ENCODE data around the gene PPP6C.

The PPP6C gene

DNA sequence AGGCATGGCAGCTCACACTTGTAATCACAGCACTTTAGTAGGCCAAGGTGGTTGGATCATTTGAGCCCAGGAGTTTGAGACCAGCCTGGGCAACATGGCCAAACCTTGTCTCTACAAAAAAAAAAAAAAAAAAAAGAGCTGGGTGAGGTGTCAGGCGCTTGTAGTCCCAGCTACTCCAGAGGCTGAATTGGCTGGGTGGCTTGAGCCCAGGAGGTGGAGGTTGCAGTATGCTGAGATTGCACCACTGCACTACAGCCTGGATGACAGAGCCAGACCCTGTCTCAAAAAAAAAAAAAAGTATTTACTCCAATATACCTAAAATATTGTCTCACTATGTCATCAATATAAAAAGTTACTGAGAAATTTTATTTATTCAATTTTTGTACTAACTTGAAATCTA lies 49.0 kb downstream of the PPP6C start:
- H3K79me2 ChIP-seq (ENCODE audit: insufficient read depth, low read length): peaks cover 3% of the 10 kb centered on the region
- peaks cover 30% of the 10 kb centered on the region; the same call in 1 of the 2 replicates for H3K36me3 ChIP-seq (ENCODE audit: insufficient read depth, low read length)
- no peaks in the 10 kb centered on the region for H3K9me3 ChIP-seq (ENCODE audit: low read length)
- no peaks in the 10 kb centered on the region for H3K9me2 ChIP-seq (ENCODE audit: low read depth, low read length)
- H3K4me1 ChIP-seq (ENCODE audit: insufficient read depth, low read length, severe bottlenecking): peaks cover 28% of the 10 kb centered on the region
- H3K4me3 ChIP-seq (ENCODE audit: low read depth, low read length, poor library complexity, severe bottlenecking): no peak overlapping the region
- H3F3A ChIP-seq (ENCODE audit: insufficient read depth, low read length): no peaks in the 10 kb centered on the region
- H3K9ac ChIP-seq (ENCODE audit: low read length): no peak overlapping the region
- no peaks in the 10 kb centered on the region for H4K20me1 ChIP-seq (ENCODE audit: insufficient read depth, low read length)
- TF ChIP-seq EZH2 (IDR thresholded peaks at IDR 0.05; ENCODE audit: borderline replicate concordance, low read length): no peak
- TF ChIP-seq, protein P1, sequence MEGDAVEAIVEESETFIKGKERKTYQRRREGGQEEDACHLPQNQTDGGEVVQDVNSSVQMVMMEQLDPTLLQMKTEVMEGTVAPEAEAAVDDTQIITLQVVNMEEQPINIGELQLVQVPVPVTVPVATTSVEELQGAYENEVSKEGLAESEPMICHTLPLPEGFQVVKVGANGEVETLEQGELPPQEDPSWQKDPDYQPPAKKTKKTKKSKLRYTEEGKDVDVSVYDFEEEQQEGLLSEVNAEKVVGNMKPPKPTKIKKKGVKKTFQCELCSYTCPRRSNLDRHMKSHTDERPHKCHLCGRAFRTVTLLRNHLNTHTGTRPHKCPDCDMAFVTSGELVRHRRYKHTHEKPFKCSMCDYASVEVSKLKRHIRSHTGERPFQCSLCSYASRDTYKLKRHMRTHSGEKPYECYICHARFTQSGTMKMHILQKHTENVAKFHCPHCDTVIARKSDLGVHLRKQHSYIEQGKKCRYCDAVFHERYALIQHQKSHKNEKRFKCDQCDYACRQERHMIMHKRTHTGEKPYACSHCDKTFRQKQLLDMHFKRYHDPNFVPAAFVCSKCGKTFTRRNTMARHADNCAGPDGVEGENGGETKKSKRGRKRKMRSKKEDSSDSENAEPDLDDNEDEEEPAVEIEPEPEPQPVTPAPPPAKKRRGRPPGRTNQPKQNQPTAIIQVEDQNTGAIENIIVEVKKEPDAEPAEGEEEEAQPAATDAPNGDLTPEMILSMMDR (IDR thresholded peaks at IDR 0.05; ENCODE audit: low read length): no peak
- H2AFZ ChIP-seq (ENCODE audit: low read length): no peak overlapping the region
- H3K27me3 ChIP-seq (ENCODE audit: insufficient read depth, low read length): no peaks in the 10 kb centered on the region
- H3K4me2 ChIP-seq (ENCODE audit: low read length): no peak overlapping the region
- H3K27ac ChIP-seq (ENCODE audit: low read depth, low read length, poor library complexity, severe bottlenecking): no peak overlapping the region

DNA sequence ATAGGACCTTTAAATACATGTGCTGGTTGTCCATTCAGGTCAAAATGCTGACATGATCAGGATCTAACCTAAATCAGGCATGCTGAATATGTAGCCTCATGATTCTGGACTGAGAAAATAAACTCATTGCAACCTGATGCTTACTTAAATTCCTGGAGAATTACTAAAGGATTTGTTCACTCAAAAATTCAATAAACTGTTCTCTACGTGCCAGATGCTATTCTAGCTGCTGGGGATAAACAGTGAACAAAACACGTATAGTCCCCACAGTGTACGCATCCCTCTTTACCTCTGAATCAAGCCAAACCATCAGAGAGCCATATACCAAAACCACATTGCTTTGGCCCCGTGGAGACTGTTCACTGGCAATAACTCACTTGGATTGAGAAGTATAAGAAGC lies 52.4 kb downstream of the PPP6C start:
- peaks cover 1% of the 10 kb centered on the region for H3K79me2 ChIP-seq (ENCODE audit: insufficient read depth, low read length)
- H3K4me2 ChIP-seq (ENCODE audit: low read length): no peak overlapping the region
- no peak overlapping the region for H2AFZ ChIP-seq (ENCODE audit: low read length)
- TF ChIP-seq, protein P1 (IDR thresholded peaks at IDR 0.05; ENCODE audit: low read length): no peak
- no peak for TF ChIP-seq EZH2 (IDR thresholded peaks at IDR 0.05; ENCODE audit: borderline replicate concordance, low read length)
- no peaks in the 10 kb centered on the region for H3K9me2 ChIP-seq (ENCODE audit: low read depth, low read length)
- H3K4me3 ChIP-seq (ENCODE audit: low read depth, low read length, poor library complexity, severe bottlenecking): no peak overlapping the region
- H3K36me3 ChIP-seq (ENCODE audit: insufficient read depth, low read length): peaks cover 45% of the 10 kb centered on the region
- no peaks in the 10 kb centered on the region for H3F3A ChIP-seq (ENCODE audit: insufficient read depth, low read length)
- no peaks in the 10 kb centered on the region for H3K27me3 ChIP-seq (ENCODE audit: insufficient read depth, low read length)
- H3K9ac ChIP-seq (ENCODE audit: low read length): no peak overlapping the region
- no peaks in the 10 kb centered on the region for H4K20me1 ChIP-seq (ENCODE audit: insufficient read depth, low read length)
- no peak overlapping the region for H3K27ac ChIP-seq (ENCODE audit: low read depth, low read length, poor library complexity, severe bottlenecking)
- H3K9me3 ChIP-seq (ENCODE audit: low read length): peaks cover 8% of the 10 kb centered on the region
- H3K4me1 ChIP-seq (ENCODE audit: insufficient read depth, low read length, severe bottlenecking): peaks cover 18% of the 10 kb centered on the region

DNA sequence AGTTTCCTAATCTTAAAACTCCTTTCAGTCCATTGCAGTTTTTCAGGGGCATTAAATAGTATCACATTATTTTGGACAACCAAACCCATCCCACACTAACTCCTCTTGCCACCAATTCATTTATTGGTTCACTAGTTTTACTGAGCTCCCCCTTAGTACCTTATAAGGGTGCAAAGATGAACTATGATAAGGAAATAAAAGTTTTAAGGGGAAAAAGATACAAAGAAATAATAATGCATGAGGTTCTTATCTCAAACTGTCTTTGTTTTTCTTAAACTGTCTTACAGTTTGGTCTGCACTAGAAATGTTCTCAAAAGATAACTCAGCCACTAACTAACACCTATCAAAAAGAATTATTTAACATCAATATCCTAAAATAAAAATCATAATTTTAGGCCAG lies 54.6 kb downstream of the PPP6C start:
- H3K4me2 ChIP-seq (ENCODE audit: low read length): no peak overlapping the region
- peaks cover 34% of the 10 kb centered on the region for H3K36me3 ChIP-seq (ENCODE audit: insufficient read depth, low read length)
- H3K9me2 ChIP-seq (ENCODE audit: low read depth, low read length): no peaks in the 10 kb centered on the region
- no peaks in the 10 kb centered on the region for H3F3A ChIP-seq (ENCODE audit: insufficient read depth, low read length)
- no peak overlapping the region for H3K9ac ChIP-seq (ENCODE audit: low read length)
- no peaks in the 10 kb centered on the region for H4K20me1 ChIP-seq (ENCODE audit: insufficient read depth, low read length)
- TF ChIP-seq, protein P1 (IDR thresholded peaks at IDR 0.05; ENCODE audit: low read length): no peak
- TF ChIP-seq EZH2 (IDR thresholded peaks at IDR 0.05; ENCODE audit: borderline replicate concordance, low read length): no peak
- H3K27me3 ChIP-seq (ENCODE audit: insufficient read depth, low read length): no peaks in the 10 kb centered on the region
- peaks cover 8% of the 10 kb centered on the region for H3K9me3 ChIP-seq (ENCODE audit: low read length)
- no peak overlapping the region for H3K4me3 ChIP-seq (ENCODE audit: low read depth, low read length, poor library complexity, severe bottlenecking)
- peaks cover 16% of the 10 kb centered on the region for H3K79me2 ChIP-seq (ENCODE audit: insufficient read depth, low read length)
- H2AFZ ChIP-seq (ENCODE audit: low read length): no peak overlapping the region
- no peak overlapping the region for H3K27ac ChIP-seq (ENCODE audit: low read depth, low read length, poor library complexity, severe bottlenecking)
- H3K4me1 ChIP-seq (ENCODE audit: insufficient read depth, low read length, severe bottlenecking): peaks cover 10% of the 10 kb centered on the region
